ENCODE data around the gene SLAMF9.

SLAMF9 gene

GRCh38 chr1:159938211-159938852, 15.7 kb downstream of the SLAMF9 start:
- Mint-ChIP-seq H3K27me3 (peaks cover 3% of the 10 kb centered on the region), H3K36me3 (no peaks in the 10 kb centered on the region), H3K4me1 (peaks cover 44% of the 10 kb centered on the region), H3K9me3 (no peaks in the 10 kb centered on the region), H3K4me3 (no peak overlapping the region), H3K27ac (no peak overlapping the region)
- ATAC-seq (ENCODE audit: low read depth) (no peak), DNase-seq (ENCODE audit: low spot score in 2 of 2) (no peak)

GRCh38 chr1:159937054-159937750, 16.8 kb downstream of the SLAMF9 start:
- peak; percentile 28 for ATAC-seq (ENCODE audit: low read depth)
- DNase-seq (ENCODE audit: low spot score in 2 of 2): no peak
- peaks cover 41% of the 10 kb centered on the region for H3K4me1 Mint-ChIP-seq
- no peaks in the 10 kb centered on the region for H3K9me3 Mint-ChIP-seq
- H3K27ac Mint-ChIP-seq: no peak overlapping the region
- no peaks in the 10 kb centered on the region for H3K27me3 Mint-ChIP-seq
- peak overlapping the region; percentile 46 for H3K4me3 Mint-ChIP-seq
- no peaks in the 10 kb centered on the region for H3K36me3 Mint-ChIP-seq

- Mint-ChIP-seq H3K4me1 (peaks cover 41% of the 10 kb centered on the region), H3K27me3 (peaks cover 2% of the 10 kb centered on the region), H3K9me3 (no peaks in the 10 kb centered on the region), H3K36me3 (no peaks in the 10 kb centered on the region), H3K27ac (no peak overlapping the region), H3K4me3 (peak overlapping the region; percentile 33)
- DNase-seq (ENCODE audit: low spot score in 2 of 2) (peak; percentile 85 to 94), ATAC-seq (ENCODE audit: low read depth) (peak; percentile 80)
Observed at GRCh38 chr1:159936273-159936904, 17.6 kb downstream of the SLAMF9 start.

GRCh38 chr1:159935719-159936272, 18.2 kb downstream of the SLAMF9 start:
- Mint-ChIP-seq H3K27ac (no peak overlapping the region), H3K36me3 (no peaks in the 10 kb centered on the region), H3K4me3 (no peak overlapping the region), H3K9me3 (no peaks in the 10 kb centered on the region), H3K4me1 (peaks cover 41% of the 10 kb centered on the region), H3K27me3 (peaks cover 3% of the 10 kb centered on the region)
- ATAC-seq (ENCODE audit: low read depth): peak; percentile 43
- no peak for DNase-seq (ENCODE audit: low spot score in 2 of 2)

- H3K4me3 Mint-ChIP-seq: no peak overlapping the region
Observed at GRCh38 chr1:159935305-159935704, 18.7 kb downstream of the SLAMF9 start.

GRCh38 chr1:159934136-159935039, 19.6 kb downstream of the SLAMF9 start:
- DNase-seq (ENCODE audit: low spot score in 2 of 2) (no peak), ATAC-seq (ENCODE audit: low read depth) (no peak)
- Mint-ChIP-seq H3K9me3 (no peaks in the 10 kb centered on the region), H3K4me1 (peaks cover 39% of the 10 kb centered on the region), H3K27me3 (peaks cover 4% of the 10 kb centered on the region), H3K4me3 (no peak overlapping the region), H3K27ac (no peak overlapping the region), H3K36me3 (no peaks in the 10 kb centered on the region)

More at GRCh38 chr1:159935305-159935704, 18.7 kb downstream of the SLAMF9 start:
- Mint-ChIP-seq H3K4me1 (peaks cover 39% of the 10 kb centered on the region), H3K36me3 (no peaks in the 10 kb centered on the region), H3K27me3 (peaks cover 4% of the 10 kb centered on the region), H3K9me3 (no peaks in the 10 kb centered on the region), H3K27ac (no peak overlapping the region)
- no peak for DNase-seq (ENCODE audit: low spot score in 2 of 2)
- ATAC-seq (ENCODE audit: low read depth): no peak

- DNase-seq (ENCODE audit: low spot score in 2 of 2): no peak
- no peaks in the 10 kb centered on the region for H3K9me3 Mint-ChIP-seq
- no peak for ATAC-seq (ENCODE audit: low read depth)
Observed at GRCh38 chr1:159933347-159933746, 20.7 kb downstream of the SLAMF9 start.

GRCh38 chr1:159932296-159933285, 21.4 kb downstream of the SLAMF9 start:
- DNase-seq (ENCODE audit: low spot score in 2 of 2) (no peak), ATAC-seq (ENCODE audit: low read depth) (no peak)
- H3K4me1 Mint-ChIP-seq: peaks cover 26% of the 10 kb centered on the region
- H3K36me3 Mint-ChIP-seq: no peaks in the 10 kb centered on the region
- H3K9me3 Mint-ChIP-seq: no peaks in the 10 kb centered on the region
- no peak overlapping the region for H3K27ac Mint-ChIP-seq
- H3K4me3 Mint-ChIP-seq: no peak overlapping the region
- peaks cover 4% of the 10 kb centered on the region for H3K27me3 Mint-ChIP-seq

More at GRCh38 chr1:159933347-159933746, 20.7 kb downstream of the SLAMF9 start:
- no peaks in the 10 kb centered on the region for H3K36me3 Mint-ChIP-seq
- peaks cover 32% of the 10 kb centered on the region for H3K4me1 Mint-ChIP-seq
- H3K27ac Mint-ChIP-seq: no peak overlapping the region
- peaks cover 4% of the 10 kb centered on the region for H3K27me3 Mint-ChIP-seq
- H3K4me3 Mint-ChIP-seq: no peak overlapping the region

GRCh38 chr1:159931795-159932173, 22.3 kb downstream of the SLAMF9 start:
- Mint-ChIP-seq H3K4me3 (no peak overlapping the region), H3K27ac (no peak overlapping the region), H3K36me3 (no peaks in the 10 kb centered on the region), H3K27me3 (peaks cover 4% of the 10 kb centered on the region), H3K4me1 (peaks cover 22% of the 10 kb centered on the region), H3K9me3 (no peaks in the 10 kb centered on the region)
- DNase-seq (ENCODE audit: low spot score in 2 of 2) (no peak), ATAC-seq (ENCODE audit: low read depth) (no peak)

- no peak overlapping the region for H3K27ac Mint-ChIP-seq
- H3K27me3 Mint-ChIP-seq: peaks cover 4% of the 10 kb centered on the region
- H3K4me3 Mint-ChIP-seq: no peak overlapping the region
- H3K36me3 Mint-ChIP-seq: no peaks in the 10 kb centered on the region
- no peak for ATAC-seq (ENCODE audit: low read depth)
- no peak for DNase-seq (ENCODE audit: low spot score in 2 of 2)
- peaks cover 23% of the 10 kb centered on the region for H3K4me1 Mint-ChIP-seq
- H3K9me3 Mint-ChIP-seq: no peaks in the 10 kb centered on the region
Observed at GRCh38 chr1:159931101-159931794, 22.8 kb downstream of the SLAMF9 start.

- Mint-ChIP-seq H3K36me3 (no peaks in the 10 kb centered on the region), H3K27ac (no peak overlapping the region), H3K9me3 (no peaks in the 10 kb centered on the region), H3K4me3 (no peak overlapping the region), H3K27me3 (peaks cover 4% of the 10 kb centered on the region), H3K4me1 (peaks cover 23% of the 10 kb centered on the region)
- ATAC-seq (ENCODE audit: low read depth): no peak
- DNase-seq (ENCODE audit: low spot score in 2 of 2): no peak
Observed at GRCh38 chr1:159930634-159931033, 23.4 kb downstream of the SLAMF9 start.

GRCh38 chr1:159930216-159930615, 23.8 kb downstream of the SLAMF9 start:
- Mint-ChIP-seq H3K27ac (no peak overlapping the region), H3K9me3 (no peaks in the 10 kb centered on the region), H3K36me3 (peaks cover 2% of the 10 kb centered on the region), H3K4me3 (no peak overlapping the region), H3K27me3 (peaks cover 4% of the 10 kb centered on the region), H3K4me1 (peaks cover 23% of the 10 kb centered on the region)
- ATAC-seq (ENCODE audit: low read depth) (no peak), DNase-seq (ENCODE audit: low spot score in 2 of 2) (no peak)

All from memory B cell (primary cell).